ENCODE results near the gene ATP6V1F.

ATP6V1F gene

GRCh38 chr7:128855559-128855958 is 7.1 kb upstream of the ATP6V1F start:
- no peak overlapping the region for H3K27ac ChIP-seq (ENCODE audit: low read length)
- no peaks in the 10 kb centered on the region for H3K27me3 ChIP-seq (ENCODE audit: insufficient read depth, low read length)
- H3K4me1 ChIP-seq (ENCODE audit: insufficient read depth, low read length) = no peaks in the 10 kb centered on the region; the same call in 1 of the 2 replicates
- H3K36me3 ChIP-seq (ENCODE audit: insufficient read depth, low read depth, low read length) = no peaks in the 10 kb centered on the region
- no peak overlapping the region for H3K4me3 ChIP-seq (ENCODE audit: low read length)
- no peak overlapping the region for H3K9ac ChIP-seq (ENCODE audit: low read depth, low read length)
- H3K9me3 ChIP-seq (ENCODE audit: insufficient read depth, low read depth, low read length) = no peaks in the 10 kb centered on the region

- Histone ChIP-seq H3K9me3 (ENCODE audit: insufficient read depth, low read depth, low read length) (no peaks in the 10 kb centered on the region), H3K27ac (ENCODE audit: low read length) (no peak overlapping the region), H3K36me3 (ENCODE audit: insufficient read depth, low read depth, low read length) (no peaks in the 10 kb centered on the region), H3K9ac (ENCODE audit: low read depth, low read length) (no peak overlapping the region), H3K27me3 (ENCODE audit: insufficient read depth, low read length) (no peaks in the 10 kb centered on the region), H3K4me1 (ENCODE audit: insufficient read depth, low read length) (no peaks in the 10 kb centered on the region; the same call in 1 of the 2 replicates), H3K4me3 (ENCODE audit: low read length) (no peak overlapping the region)
These were observed 6.5 kb upstream of the ATP6V1F start for GRCh38 chr7:128856001-128856718.

- Histone ChIP-seq H3K27ac (ENCODE audit: low read length) (no peak overlapping the region), H3K4me3 (ENCODE audit: low read length) (no peak overlapping the region), H3K9me3 (ENCODE audit: insufficient read depth, low read depth, low read length) (no peaks in the 10 kb centered on the region), H3K27me3 (ENCODE audit: insufficient read depth, low read length) (no peaks in the 10 kb centered on the region), H3K4me1 (ENCODE audit: insufficient read depth, low read length) (peaks cover 7% of the 10 kb centered on the region), H3K36me3 (ENCODE audit: insufficient read depth, low read depth, low read length) (no peaks in the 10 kb centered on the region), H3K9ac (ENCODE audit: low read depth, low read length) (no peak overlapping the region)
These were observed 4.0 kb upstream of the ATP6V1F start for GRCh38 chr7:128858380-128859231.

- Histone ChIP-seq H3K27me3 (ENCODE audit: insufficient read depth, low read length) (no peaks in the 10 kb centered on the region), H3K27ac (ENCODE audit: low read length) (no peak overlapping the region), H3K9ac (ENCODE audit: low read depth, low read length) (no peak overlapping the region; the same call in 1 of the 2 replicates), H3K9me3 (ENCODE audit: insufficient read depth, low read depth, low read length) (no peaks in the 10 kb centered on the region), H3K36me3 (ENCODE audit: insufficient read depth, low read depth, low read length) (no peaks in the 10 kb centered on the region), H3K4me1 (ENCODE audit: insufficient read depth, low read length) (peaks cover 10% of the 10 kb centered on the region), H3K4me3 (ENCODE audit: low read length) (no peak overlapping the region)
These were observed 3.2 kb upstream of the ATP6V1F start for GRCh38 chr7:128859232-128860157.

- Histone ChIP-seq H3K4me3 (ENCODE audit: low read length) (no peak overlapping the region), H3K36me3 (ENCODE audit: insufficient read depth, low read depth, low read length) (peaks cover 5% of the 10 kb centered on the region; the same call in 1 of the 2 replicates), H3K27me3 (ENCODE audit: insufficient read depth, low read length) (no peaks in the 10 kb centered on the region), H3K9ac (ENCODE audit: low read depth, low read length) (no peak overlapping the region), H3K9me3 (ENCODE audit: insufficient read depth, low read depth, low read length) (no peaks in the 10 kb centered on the region), H3K4me1 (ENCODE audit: insufficient read depth, low read length) (peaks cover 10% of the 10 kb centered on the region), H3K27ac (ENCODE audit: low read length) (no peak overlapping the region)
These were observed 2.2 kb upstream of the ATP6V1F start for GRCh38 chr7:128860158-128861073.

GRCh38 chr7:128861957-128862570 is 592 bp upstream of the ATP6V1F start:
- H3K27me3 ChIP-seq (ENCODE audit: insufficient read depth, low read length) = peaks cover 3% of the 10 kb centered on the region
- peak overlapping the region; percentile 93 for H3K4me3 ChIP-seq (ENCODE audit: low read length)
- H3K27ac ChIP-seq (ENCODE audit: low read length) = no peak overlapping the region
- H3K36me3 ChIP-seq (ENCODE audit: insufficient read depth, low read depth, low read length) = peaks cover 11% of the 10 kb centered on the region; the same call in 1 of the 2 replicates
- H3K9ac ChIP-seq (ENCODE audit: low read depth, low read length) = peak overlapping the region; percentile 54; the same call in 1 of the 2 replicates
- H3K4me1 ChIP-seq (ENCODE audit: insufficient read depth, low read length) = peaks cover 10% of the 10 kb centered on the region
- H3K9me3 ChIP-seq (ENCODE audit: insufficient read depth, low read depth, low read length) = no peaks in the 10 kb centered on the region

GRCh38 chr7:128863433-128863989 is 855 bp downstream of the ATP6V1F start:
- H3K9ac ChIP-seq (ENCODE audit: low read depth, low read length) = peak overlapping the region; percentile 83
- peaks cover 10% of the 10 kb centered on the region for H3K4me1 ChIP-seq (ENCODE audit: insufficient read depth, low read length)
- peaks cover 17% of the 10 kb centered on the region for H3K27me3 ChIP-seq (ENCODE audit: insufficient read depth, low read length)
- peak overlapping the region; percentile 93 for H3K4me3 ChIP-seq (ENCODE audit: low read length)
- H3K27ac ChIP-seq (ENCODE audit: low read length) = no peak overlapping the region
- H3K36me3 ChIP-seq (ENCODE audit: insufficient read depth, low read depth, low read length) = peaks cover 11% of the 10 kb centered on the region; the same call in 1 of the 2 replicates
- H3K9me3 ChIP-seq (ENCODE audit: insufficient read depth, low read depth, low read length) = no peaks in the 10 kb centered on the region

- Histone ChIP-seq H3K27me3 (ENCODE audit: insufficient read depth, low read length) (peaks cover 35% of the 10 kb centered on the region), H3K36me3 (ENCODE audit: insufficient read depth, low read depth, low read length) (peaks cover 11% of the 10 kb centered on the region; the same call in 1 of the 2 replicates), H3K9me3 (ENCODE audit: insufficient read depth, low read depth, low read length) (no peaks in the 10 kb centered on the region), H3K4me1 (ENCODE audit: insufficient read depth, low read length) (peaks cover 10% of the 10 kb centered on the region), H3K9ac (ENCODE audit: low read depth, low read length) (no peak overlapping the region), H3K4me3 (ENCODE audit: low read length) (no peak overlapping the region), H3K27ac (ENCODE audit: low read length) (no peak overlapping the region)
These were observed 2.6 kb downstream of the ATP6V1F start for GRCh38 chr7:128865303-128865702.

- peaks cover 44% of the 10 kb centered on the region for H3K27me3 ChIP-seq (ENCODE audit: insufficient read depth, low read length)
- no peak overlapping the region for H3K9ac ChIP-seq (ENCODE audit: low read depth, low read length)
- H3K27ac ChIP-seq (ENCODE audit: low read length) = no peak overlapping the region
- peaks cover 10% of the 10 kb centered on the region for H3K4me1 ChIP-seq (ENCODE audit: insufficient read depth, low read length)
- no peaks in the 10 kb centered on the region for H3K9me3 ChIP-seq (ENCODE audit: insufficient read depth, low read depth, low read length)
- no peak overlapping the region for H3K4me3 ChIP-seq (ENCODE audit: low read length)
- H3K36me3 ChIP-seq (ENCODE audit: insufficient read depth, low read depth, low read length) = peaks cover 11% of the 10 kb centered on the region; the same call in 1 of the 2 replicates
These were observed 3.6 kb downstream of the ATP6V1F start for GRCh38 chr7:128865996-128866877.
